Epithelial cell of umbilical artery (primary cell): Measurements from ENCODE around the gene AKR1A1. TPM values are rescaled to one million over a fixed set of nuclear protein-coding genes. Genes with fewer than 3 reads are reported as not detected.

Source experiments
- total RNA-seq: library from RNA; depleted of rRNA; stranded (reverse); fragments of >200 nt; gene quantifications from 2 replicates; pipeline ENCODE4 v1.2.3, GENCODE V29; 2014

AKR1A1 gene
- 172 and 201 TPM in 2 replicates for total RNA-seq

DNA sequence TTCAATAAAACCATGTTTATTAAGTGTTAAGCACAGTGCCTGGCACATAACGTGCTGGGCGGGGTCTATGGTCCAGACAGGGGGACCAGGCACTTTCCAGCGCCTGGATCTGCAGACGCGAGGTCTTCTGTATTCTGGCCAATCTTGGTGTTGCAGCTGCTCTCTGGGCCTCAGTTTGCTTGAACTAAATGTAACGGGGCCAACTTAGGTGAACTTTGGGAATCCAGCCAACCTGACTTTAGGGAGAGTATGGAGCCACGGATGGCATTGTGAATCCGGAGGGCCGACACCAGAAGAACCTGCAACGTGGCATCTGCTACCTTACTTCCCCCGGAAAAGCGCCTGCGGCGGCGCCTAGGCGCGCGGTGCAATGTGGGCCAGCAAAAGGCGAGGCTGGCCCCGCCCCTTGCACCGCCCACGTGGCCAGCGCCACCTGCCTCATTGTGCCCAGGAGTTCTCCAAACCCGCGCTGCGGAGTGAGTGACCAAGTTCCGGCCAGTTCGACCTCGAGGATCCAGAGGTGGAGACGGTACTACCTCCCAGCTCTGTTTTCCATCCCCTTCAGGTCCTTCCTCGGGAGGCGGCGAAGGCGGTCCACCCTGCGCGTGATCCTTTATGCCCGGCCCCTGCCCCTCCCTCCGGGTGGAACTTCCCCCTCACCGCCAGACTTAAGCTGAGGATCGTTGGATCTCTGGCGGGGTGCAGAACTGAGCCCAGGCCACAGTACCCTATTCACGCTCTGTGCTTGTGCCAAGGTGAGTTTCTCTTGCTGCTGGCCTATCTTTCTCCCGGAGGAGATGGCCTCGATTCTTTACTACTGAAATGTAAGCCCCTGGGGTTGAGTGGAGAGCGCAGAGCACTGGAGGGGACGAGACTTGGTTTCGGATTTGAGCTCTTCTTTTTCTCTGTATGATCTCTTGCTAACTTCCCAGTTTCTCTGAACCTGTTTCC is at the start of gene AKR1A1:
Gene AKR1A1 (plus strand): TSS at position 426 of the 951 bp plus-strand sequence. CDS start 10,969 bp downstream, outside the sequence.

DNA sequence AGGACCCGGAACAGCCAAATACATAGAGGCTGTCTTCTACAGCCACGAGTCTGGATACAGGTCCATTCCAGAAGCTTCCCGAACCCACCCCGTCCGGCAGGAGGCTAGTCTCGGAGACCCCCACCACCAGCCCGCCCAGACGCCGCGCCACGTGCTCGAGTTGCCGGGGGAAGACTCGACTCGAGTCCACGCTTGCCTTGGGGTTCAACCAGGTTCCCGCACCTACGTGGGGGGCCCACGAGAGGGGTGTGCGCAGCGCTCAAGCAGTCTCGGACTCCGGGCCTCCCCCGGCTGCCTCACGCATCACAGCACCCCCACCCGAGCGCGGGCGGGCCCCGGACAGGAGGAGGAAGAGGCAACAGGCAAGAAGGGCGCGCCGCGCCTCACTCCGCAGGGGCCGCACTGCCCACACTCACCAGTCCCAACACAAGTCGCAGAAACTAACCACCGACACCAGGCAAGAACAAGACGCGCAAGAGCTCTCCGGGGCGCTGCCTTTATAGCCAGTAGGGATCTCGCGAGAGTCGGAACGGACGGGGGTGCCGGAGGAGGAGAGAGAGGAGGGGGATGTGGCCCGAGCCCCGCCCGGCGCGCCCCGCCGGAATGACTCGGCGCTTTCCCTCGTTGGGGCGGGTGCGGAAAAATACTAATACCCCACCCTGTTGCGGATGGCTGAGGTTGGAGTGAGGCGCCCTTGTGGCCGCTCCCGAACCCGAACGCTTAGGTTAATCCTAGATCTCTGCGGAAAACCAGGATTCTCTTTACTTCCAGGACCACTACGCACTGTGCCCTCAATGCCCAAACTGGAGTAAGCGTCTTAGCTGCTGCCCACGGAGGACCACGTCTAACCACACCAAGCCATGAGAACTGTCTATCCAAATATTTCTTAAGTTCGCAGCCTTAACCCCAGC is 29.0 kb upstream of the AKR1A1 start, which contains the start of gene PRDX1:
Gene PRDX1 (minus strand): TSS at position 472 of the 911 bp plus-strand sequence. CDS start 2,841 bp downstream, outside the sequence.

DNA sequence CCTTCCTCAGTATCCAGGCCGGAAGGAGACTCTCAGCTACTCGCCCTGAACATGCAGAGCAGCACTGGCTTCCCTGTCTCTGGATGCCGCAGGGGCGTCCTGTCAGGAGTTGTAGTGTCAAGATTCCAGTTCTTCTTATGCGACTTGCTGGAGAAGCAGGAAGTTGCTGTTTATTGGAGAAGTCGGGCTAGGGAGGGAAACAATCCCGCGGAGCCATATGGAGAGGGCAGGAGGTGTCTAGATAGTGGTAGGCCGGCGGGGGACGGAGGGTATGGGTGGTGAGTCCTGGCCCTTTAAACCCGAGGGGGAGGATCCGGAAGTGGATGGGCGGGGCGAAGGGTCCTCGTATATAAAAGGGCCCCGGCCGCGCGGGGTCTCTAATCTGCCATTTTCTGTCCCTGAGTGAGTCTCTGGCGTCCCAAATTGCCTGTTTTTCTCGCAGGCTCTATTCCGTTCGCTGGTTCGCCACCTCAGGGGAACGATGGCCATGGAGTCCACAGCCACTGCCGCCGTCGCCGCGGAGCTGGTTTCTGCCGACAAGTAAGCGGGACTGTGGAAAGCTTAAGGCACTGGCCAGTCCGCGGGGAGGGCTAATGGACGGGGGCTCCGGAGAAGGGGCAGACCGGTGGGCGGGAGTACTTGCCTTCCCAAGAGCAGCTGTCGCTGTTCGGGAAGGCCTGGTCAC is 33.2 kb downstream of the AKR1A1 start, which contains the start of gene NASP:
Gene NASP (plus strand): TSS at position 376 of the 685 bp plus-strand sequence. CDS start 106 bp downstream, at position 482.

Other genes starting within 250 kb of the AKR1A1 start
- gene HPDL, start 223.9 kb upstream of the AKR1A1 start, total RNA-seq, result 5.2 and 6.1 TPM in 2 replicates
- gene TOE1, start 210.7 kb upstream of the AKR1A1 start, total RNA-seq, result 25.7 and 28.4 TPM in 2 replicates
- gene MUTYH, start 210.4 kb upstream of the AKR1A1 start, total RNA-seq, result 15.6 and 16.3 TPM in 2 replicates
- gene TESK2, start 59.7 kb upstream of the AKR1A1 start, total RNA-seq, result 1.1 and 1.3 TPM in 2 replicates
- 0.30 and 0.32 TPM in 2 replicates for gene CCDC163, start 50.8 kb upstream of the AKR1A1 start, total RNA-seq
- 0.61 and 0.97 TPM in 2 replicates for gene MMACHC, start 50.5 kb upstream of the AKR1A1 start, total RNA-seq
- 929 and 1,270 TPM in 2 replicates for gene PRDX1, start 28.9 kb upstream of the AKR1A1 start, total RNA-seq
- 81.2 and 126 TPM in 2 replicates for gene NASP, start 33.2 kb downstream of the AKR1A1 start, total RNA-seq
- 0.65 and 0.76 TPM in 2 replicates for gene CCDC17, start 73.2 kb downstream of the AKR1A1 start, total RNA-seq
- gene GPBP1L1, start 135.7 kb downstream of the AKR1A1 start, total RNA-seq, result 99.1 and 99.4 TPM in 2 replicates
- 12.3 and 13.1 TPM in 2 replicates for gene TMEM69, start 137.4 kb downstream of the AKR1A1 start, total RNA-seq
- gene IPP, start 199.8 kb downstream of the AKR1A1 start, total RNA-seq, result 5.5 and 7.4 TPM in 2 replicates